Measurements from ENCODE around the gene IKZF1. TPM values are rescaled to one million over a fixed set of nuclear protein-coding genes. Genes with fewer than 3 reads are reported as not detected.

Gene IKZF1
- total and polyA plus RNA-seq, 2 of the 4 experiments (the other 2 are of a cell fraction), result not detected

DNA sequence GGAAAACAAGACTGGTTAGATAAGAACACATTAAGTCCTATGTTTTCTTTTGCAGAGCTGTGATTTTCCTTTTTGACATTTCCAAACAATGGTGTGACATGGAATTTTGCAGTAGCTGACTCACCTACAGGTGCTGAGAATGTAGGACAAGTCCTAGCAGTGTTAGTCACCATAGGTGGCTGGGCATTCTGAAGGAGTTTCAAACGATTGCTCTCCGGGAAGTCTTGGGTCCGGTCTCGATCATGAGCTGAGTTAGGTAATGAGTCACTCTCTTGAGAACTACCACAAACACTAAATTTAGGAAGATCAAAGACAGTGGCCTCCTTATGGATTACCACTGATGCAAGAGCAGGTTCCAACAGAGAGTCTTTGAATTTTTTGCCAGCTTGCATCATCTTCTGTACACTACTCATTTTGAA is 142.0 kb downstream of the IKZF1 start:
- Histone ChIP-seq H4K5ac (ENCODE audit: low read depth, low read length) (no peak overlapping the region), H3K9ac (ENCODE audit: low read depth, low read length) (no peak overlapping the region), H3K14ac (replicated peaks; ENCODE audit: low read depth, low read length) (no peak overlapping the region), H4K91ac (ENCODE audit: insufficient read depth, low read depth, low read length) (no peak overlapping the region), H4K20me1 (ENCODE audit: insufficient read depth, low read length) (no peaks in the 10 kb centered on the region), H3K4me1 (ENCODE audit: control insufficient read depth, insufficient read depth, low read length) (no peaks in the 10 kb centered on the region), H2AFZ (replicated peaks; ENCODE audit: low read length, poor library complexity) (no peak overlapping the region), H3K9me1 (ENCODE audit: insufficient read depth, low read length) (no peaks in the 10 kb centered on the region), H3K36me3 (ENCODE audit: control insufficient read depth, insufficient read depth, low read length) (peaks cover 7% of the 10 kb centered on the region), H2BK5ac (ENCODE audit: low read depth, low read length, poor library complexity, severe bottlenecking) (no peak overlapping the region), H3K27ac (ENCODE audit: insufficient read depth, low read length) (no peak overlapping the region), H2AK9ac (replicated peaks; ENCODE audit: low read depth, low read length, poor library complexity) (no peak overlapping the region), H3K23ac (ENCODE audit: low read depth, low read length) (no peak overlapping the region), H2AK5ac (ENCODE audit: low read depth, low read length) (no peak overlapping the region), H3K9me3 (ENCODE audit: control insufficient read depth, insufficient read depth, low read length) (no peaks in the 10 kb centered on the region), H2BK20ac (ENCODE audit: low read depth, low read length) (no peak overlapping the region), H3K56ac (ENCODE audit: extremely low read depth, insufficient read depth, low read length) (no peak overlapping the region), H3K79me1 (ENCODE audit: low read depth in 1 of 2, low read length in 2 of 2) (peaks cover 12 to 15% of the 10 kb centered on the region in 2 experiments), H3K18ac (ENCODE audit: low read depth, low read length) (no peak overlapping the region), H3K27me3 (ENCODE audit: control insufficient read depth, insufficient read depth, low read length) (no peaks in the 10 kb centered on the region), H3K4me2 (ENCODE audit: low read depth, low read length) (no peak overlapping the region), H4K8ac (ENCODE audit: low read depth in 2 of 2, low read length in 2 of 2) (no peak overlapping the region), H2BK15ac (ENCODE audit: low read depth, low read length) (no peak overlapping the region), H2BK120ac (ENCODE audit: low read depth, low read length) (no peak overlapping the region), H3K4me3 (ENCODE audit: insufficient read depth, low read depth, low read length) (no peak overlapping the region), H3K4ac (ENCODE audit: low read depth, low read length) (no peak overlapping the region)
- BruUV-seq (replicated peaks), result no TSS peak
- dilution Hi-C loops (cut with HindIII; ENCODE audit: low sequenced_read_pairs, unreplicated experiment) (no loop called here), intact Hi-C loops (cut with micrococcal nuclease) (no loop called here), in situ Hi-C loops (cut with MboI; ENCODE audit: low sequenced_read_pairs) (no loop called here)
- CTCF ChIA-PET, result no interaction called here
- DNase-seq, result peak; percentile 76
- POLR2A ChIA-PET (ENCODE audit: unreplicated experiment), result no interaction called here
- TF ChIP-seq FOS (IDR thresholded peaks at IDR 0.05; ENCODE audit: low read depth, low read length) (0 out of 2 replicates have a peak, but pooled peaks have one; percentile 30), POLR2A (IDR thresholded peaks at IDR 0.05; ENCODE audit: low read depth, low read length) (no peak), RCOR1 (IDR thresholded peaks at IDR 0.05; ENCODE audit: insufficient replicate concordance, low read length) (no peak), CEBPB (IDR thresholded peaks at IDR 0.05; ENCODE audit: low read depth, low read length) (peak; percentile 77)
- WGBS, 2 experiments (ENCODE audit: extremely low coverage in 2 of 2, insufficient read length in 1 of 2), result no CpG with 5 or more reads among the region's 4 CpGs
- ATAC-seq (ENCODE audit: low read depth), result no peak
